GM18499 (cell line): ENCODE results near the gene GNG7.

Source experiments
- ATAC-seq: cut with Tn5 transposase; IDR thresholded peaks from one replicate; pipeline ENCODE4 v1.9.1; 2021; ENCODE audit warnings: moderate number of reproducible peaks; ENCODE audit not compliant: insufficient read depth, unreplicated experiment

GNG7 gene

DNA sequence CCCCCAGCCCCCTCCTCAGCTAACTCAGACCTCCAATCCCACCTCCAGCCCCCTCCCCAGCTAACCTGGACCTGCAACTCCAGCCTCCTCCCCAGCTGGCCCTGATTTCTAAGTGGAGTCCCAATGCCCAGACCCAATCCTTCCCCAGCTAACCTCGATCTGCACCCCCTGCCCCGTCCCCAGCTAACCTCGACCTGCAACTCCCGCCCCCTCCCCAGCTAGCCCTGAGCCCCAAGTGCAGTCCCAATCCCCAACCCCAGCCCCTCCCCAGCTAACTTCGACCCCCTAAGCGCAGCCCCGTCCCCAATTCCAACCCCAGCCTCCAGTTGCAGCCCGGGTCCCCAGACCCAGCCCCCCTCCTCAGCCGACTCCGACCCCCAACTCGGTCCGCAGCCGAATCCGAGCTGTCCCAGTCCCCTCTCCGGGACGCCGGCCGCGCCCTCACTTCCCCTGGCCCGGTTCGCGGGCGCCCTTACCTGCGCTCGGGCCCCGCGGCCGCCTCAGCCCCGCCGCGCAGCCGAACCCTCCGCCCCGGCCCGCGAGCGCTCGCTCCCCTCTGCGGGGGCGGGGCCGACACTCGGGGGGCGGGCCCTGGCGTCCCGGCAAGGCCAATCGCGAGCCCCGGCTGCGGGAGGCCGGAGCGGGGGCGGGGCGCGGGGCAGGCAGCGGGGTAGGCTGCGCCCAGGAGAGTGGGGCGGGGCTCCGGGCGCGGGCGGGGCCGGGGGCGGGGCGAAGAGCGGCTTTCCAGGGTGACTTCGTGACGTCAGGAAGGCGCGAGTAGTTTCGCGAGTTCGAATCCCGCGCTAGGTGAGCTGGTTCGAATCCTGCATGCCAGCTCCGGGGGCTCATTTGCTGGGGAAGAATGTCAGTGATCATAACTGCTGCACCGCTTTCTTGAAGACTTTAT lies at the start of gene GNG7:
TSS of gene GNG7 (minus strand) at position 525 of the 907 bp plus-strand sequence. CDS start 182,006 bp downstream, outside the sequence.
- ATAC-seq, result no peak

GRCh38 chr19:2751438-2751830 lies 48.9 kb upstream of the GNG7 start:
- ATAC-seq, result no peak

DNA sequence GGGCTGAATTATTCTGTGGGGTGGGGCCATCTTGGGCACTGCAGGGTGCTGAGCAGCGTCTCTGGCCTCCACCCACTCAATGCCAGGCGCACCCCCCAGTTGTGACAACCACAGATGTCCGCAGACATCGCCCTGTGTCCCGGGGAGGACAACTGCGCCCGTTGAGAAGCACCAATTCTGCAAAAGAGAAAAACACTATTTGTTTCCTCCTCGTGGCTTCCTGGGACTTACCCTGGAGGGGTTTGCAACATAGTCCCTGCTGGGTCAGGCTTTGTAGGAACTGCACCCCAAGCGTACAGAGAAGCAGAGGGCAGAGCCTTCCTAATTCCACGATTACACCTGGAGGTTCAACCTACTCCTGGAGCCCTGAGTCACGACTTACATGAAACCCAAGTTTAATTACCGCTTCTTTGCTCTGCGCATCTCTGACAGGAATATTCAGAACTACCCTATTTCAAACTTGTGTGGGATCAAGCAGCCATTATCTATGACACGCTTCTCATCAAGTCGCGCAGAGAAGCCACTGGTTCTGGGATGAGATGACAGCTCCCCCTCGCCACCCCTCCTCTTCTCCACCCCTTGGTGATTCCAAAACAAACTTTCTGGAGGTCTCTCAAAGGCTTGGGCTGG lies 48.4 kb upstream of the GNG7 start:
- ATAC-seq, result no peak

DNA sequence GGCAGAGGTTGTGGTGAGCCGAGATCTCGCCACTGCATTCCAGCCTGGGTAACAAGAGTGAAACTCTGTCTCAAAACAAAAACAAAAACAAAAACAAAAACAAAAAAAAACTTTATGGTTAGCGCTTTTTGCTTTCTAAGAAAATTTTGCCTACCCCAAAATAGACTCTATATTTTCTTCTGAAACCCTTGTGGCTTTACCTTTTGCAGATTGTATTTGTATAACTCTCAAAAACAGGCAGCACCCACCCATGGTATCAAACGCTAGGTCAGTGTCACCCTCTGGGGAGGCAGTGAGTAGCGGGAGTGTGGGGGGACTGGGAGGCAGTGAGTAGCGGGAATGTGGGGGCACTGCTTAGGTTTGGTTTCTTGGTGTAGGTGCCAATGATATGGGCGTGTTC lies 44.9 kb upstream of the GNG7 start:
- no peak for ATAC-seq

DNA sequence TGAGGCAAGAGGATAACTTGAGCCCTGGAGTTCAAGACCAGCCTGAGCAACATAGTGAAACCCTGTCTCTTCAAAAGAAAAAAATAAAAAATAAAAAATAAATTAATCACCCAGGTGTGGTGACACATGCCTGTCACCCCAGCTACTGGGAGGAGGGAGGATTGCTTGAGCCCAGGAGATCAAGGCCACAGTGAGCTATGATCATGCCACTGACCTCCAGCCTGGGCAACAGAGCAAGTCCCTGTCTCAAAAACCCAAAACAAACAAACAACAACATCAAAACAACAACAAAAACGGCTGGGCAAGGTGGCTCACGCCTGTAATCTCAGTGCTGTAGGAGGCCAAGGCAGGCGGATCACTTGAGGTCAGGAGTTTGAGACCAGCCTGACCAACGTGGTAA lies 41.6 kb upstream of the GNG7 start:
- no peak for ATAC-seq

DNA sequence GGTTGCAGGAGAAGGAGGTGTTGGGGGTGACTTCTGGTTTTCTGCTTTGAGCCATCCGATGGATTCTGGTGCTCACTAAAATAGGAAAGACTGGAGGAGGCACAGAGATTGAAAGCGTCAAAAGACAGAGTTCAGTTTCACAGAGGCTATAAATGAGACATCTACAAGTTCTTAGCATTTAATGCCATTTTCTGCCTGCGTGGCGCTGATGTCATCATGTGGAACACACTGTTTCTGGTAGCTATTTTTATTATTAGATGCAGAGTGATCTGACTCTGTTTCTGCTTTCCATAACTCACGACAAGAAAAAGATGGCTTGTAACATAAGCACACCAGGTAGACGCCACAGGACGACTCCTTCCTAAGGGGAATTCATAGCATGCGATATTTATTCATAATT lies 40.6 kb upstream of the GNG7 start:
- no peak for ATAC-seq

- ATAC-seq, result no peak
Measured at GRCh38 chr19:2740314-2740656, 37.8 kb upstream of the GNG7 start.

- no peak for ATAC-seq
Measured at GRCh38 chr19:2739602-2740313, 37.3 kb upstream of the GNG7 start, which contains the start of gene SLC39A3. TSS of gene SLC39A3 (minus strand) at chr19:2740017. CDS start at chr19:2737257, 2,760 bp downstream.

DNA sequence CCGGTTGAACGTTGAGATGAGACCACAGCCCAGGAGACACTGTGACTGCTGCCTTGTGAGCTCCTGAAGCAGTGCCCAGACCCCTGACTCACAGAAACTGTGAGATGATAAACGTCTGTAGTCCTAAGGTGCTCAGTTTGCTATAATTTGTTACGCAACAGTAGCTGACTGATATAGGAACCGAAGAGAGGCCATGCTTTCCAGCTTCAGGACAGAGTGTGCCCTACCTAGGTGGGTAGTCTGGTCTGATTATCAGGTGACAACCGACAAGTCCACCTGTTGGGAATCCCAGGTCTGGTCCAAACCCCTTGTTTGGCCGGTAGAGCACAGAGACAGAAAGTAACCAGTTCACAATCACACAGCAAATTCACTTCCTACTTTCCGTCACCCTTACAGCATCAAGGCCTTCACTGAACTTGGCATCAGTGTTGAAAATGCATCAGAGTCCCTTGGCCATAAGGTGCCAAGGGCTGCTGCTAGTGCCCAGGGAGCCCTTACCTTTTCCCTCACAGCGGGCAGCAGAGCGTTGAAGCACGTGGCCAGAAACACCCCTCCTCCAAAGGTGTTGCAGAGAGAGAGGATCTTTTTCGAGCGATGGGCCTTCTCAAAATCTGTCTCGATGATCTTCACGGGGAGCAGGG lies 34.2 kb upstream of the GNG7 start:
- ATAC-seq, result no peak

- ATAC-seq, result no peak
Measured at GRCh38 chr19:2735374-2735773, 32.9 kb upstream of the GNG7 start.

DNA sequence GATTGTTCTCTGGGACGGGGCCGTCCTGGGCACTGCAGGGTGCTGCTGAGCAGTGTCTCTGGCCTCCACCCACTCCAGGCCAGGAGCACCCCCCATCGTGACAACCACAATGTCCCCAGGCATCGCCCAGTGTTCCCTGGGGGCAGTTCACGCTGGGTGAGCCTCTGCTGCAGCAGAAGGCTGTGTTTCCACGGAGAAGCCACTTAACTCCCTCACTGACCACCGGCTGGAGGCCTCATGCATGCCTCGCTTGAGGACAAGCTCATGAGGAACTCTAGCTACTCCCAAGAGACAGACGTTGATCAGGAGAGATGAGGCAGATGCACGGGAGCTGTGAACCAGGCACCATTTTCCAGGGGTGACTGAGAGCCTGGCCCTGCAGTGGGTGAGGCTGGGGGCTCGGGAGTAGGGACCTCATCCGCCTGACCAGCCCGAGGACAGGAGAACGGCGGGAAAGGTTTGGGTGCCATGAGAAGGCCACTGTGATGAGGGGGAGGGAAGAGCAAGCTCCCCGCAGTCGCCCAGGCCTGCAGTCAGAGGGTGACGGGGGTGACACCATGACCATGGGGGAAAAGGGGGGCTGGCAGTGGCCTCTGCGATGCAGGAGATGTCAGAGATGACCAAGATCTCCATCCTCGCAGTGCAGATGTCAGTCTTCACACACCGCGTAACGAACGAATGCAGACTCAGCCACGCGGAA lies 32.2 kb upstream of the GNG7 start:
- no peak for ATAC-seq

- no peak for ATAC-seq
Measured at GRCh38 chr19:2733930-2734588, 31.6 kb upstream of the GNG7 start.

GRCh38 chr19:2732883-2733282 lies 30.4 kb upstream of the GNG7 start:
- ATAC-seq, result no peak

GRCh38 chr19:2732157-2732725 lies 29.7 kb upstream of the GNG7 start:
- ATAC-seq, result no peak

DNA sequence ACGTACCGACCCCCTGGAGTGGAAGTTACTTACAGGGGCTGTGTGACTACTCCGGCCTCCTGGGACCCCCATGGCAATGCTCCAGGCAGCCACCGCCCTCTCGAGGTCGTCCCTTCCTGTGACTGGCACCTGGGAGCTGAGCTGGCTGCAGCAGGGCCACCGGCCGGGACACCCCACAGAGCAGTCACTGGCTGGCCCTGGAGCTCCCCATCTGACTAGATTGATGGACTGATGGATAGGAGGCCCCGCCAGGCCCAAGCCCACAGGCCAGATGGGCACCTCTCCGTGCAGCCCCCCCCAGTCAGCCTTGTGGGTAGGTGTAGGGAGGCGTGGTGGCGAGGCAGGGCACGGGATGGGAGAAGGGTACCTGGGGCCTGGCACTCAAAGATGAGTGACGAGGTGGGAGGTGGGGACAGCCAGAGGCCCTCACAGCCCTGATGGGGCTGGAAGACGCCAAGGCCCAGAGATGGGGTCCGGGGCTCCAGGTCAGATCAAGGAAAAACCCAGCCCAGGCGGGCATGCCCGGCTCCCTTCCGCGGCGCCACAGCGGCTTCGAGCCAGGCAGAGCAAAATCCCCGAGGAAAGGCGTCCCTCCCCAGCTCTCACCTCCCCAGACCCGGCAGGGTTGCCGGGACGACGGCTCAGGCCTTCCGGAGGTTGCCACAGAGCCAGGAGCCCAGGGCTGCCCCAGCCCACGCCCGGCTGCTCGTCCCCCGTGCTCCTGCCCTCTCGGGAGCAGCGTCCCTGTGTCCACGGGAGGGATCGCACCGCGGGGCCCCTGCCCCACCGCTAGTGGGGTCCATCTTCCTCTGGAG lies 28.9 kb upstream of the GNG7 start:
- ATAC-seq, result no peak

DNA sequence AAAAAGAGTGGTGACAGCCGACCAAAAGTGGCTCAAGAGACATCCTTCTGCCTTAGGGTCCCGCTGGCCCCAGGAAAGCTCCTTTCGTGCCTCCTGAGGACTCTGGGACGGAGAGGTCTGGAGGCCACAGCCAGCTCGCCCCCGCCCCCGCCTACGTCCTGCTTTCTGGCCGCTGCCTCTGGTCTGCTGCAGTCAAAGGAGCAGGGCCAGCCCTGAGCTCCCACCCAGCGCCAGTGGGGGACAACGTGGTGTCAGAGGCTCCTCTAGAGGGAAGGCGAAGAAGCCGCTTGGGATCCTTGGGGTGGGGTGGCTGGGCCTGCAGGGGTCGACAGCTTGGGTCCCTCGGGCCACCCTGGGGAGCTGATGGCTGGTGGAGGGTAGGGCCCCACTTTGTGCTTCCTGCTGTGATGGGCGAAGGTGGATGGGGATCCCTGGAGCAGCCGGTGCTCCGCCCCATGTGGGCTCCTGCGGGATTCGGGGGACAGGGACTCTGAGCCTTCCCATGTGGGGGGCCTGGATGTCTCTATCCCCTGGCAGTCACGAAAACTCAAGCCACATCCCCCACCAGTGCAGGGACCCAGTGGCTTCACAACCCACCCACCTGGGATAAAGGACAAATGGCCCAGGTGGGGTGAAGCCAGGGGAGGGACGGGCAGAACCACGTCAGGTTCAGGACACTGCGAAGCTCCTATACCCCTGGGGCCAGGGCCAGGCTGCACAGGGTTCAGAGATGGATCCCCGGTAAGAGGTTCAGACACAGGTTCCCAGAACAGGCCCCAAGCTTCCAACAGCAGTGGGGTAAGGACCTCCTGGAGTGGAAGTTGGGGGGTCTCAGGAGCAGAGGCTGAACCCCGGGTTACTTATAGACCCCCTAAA lies 27.7 kb upstream of the GNG7 start:
- ATAC-seq, result no peak

DNA sequence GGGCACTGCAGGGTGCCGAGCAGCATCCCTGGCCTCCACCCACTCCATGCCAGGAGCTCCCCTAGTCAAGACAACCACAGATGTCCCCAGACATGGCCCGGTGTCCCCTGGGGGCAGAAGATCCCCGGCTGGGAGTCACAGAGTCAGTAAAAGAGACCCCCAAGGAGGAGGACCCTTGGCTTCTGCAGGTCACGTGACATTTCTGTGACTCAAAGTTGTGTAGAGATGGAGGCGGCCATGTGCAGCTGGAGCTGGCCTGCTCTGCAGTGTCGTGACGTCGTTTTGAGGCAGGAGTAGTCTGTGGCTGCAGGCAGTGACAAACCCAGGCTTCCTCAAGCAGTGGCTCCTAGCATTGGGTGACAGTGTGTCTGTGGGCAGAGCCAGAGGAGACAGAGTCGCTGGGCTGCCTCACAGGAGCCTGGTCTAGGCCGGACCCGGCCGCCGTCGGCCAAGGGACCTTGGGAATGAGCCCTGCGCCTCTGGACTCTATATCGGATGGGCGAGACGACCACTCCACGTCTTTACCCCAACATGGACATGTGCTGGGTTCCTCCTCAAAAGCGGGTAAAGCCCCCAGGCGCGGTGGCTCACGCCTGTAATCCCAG lies 26.4 kb upstream of the GNG7 start:
- ATAC-seq, result no peak
